SH-SY5Y (cell line): ENCODE results near the gene ANGPT4.

Experiments
- GATA2 ChIP-seq: IDR thresholded peaks from 2 replicates; pipeline ENCODE4 v1.6.1; 2011; ENCODE audit warnings: mild to moderate bottlenecking, low read depth, low read length
- GATA3 ChIP-seq: IDR thresholded peaks from 2 replicates; pipeline ENCODE4 v1.6.1; 2011; ENCODE audit warnings: low read depth, mild to moderate bottlenecking, low read length, moderate library complexity

The ANGPT4 gene

DNA sequence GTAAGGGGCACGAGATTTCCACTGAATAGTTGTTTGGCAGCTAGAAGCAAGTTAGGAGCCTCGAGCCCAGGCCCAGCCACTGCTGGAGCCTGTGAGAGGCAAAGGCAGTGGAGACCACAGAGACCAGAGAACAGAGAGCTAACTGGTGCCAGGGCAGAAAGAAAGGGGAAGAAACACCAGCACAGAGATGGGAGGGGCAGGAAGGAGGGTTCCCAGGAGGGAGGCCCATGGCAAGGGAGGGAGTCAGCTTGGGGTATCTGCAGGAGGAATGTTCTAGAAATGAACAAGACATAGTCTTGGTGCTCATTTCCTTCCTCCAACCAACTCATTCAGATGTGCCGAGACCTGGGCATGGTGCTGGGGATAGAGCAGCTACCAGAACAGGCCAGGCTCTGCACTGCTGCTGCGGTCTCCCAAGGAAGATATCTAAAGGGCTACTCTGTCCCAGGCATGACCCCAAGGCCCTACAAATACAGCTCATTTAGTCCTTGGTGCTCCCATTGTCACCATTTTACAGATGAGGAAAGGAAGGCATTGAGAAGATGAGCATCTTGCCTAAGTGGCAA is 10.7 kb downstream of the ANGPT4 start:
- no peak for TF ChIP-seq GATA3
- no peak for TF ChIP-seq GATA2

- no peak for TF ChIP-seq GATA3
- no peak for TF ChIP-seq GATA2
These were observed 12.0 kb downstream of the ANGPT4 start for GRCh38 chr20:904039-904545.

DNA sequence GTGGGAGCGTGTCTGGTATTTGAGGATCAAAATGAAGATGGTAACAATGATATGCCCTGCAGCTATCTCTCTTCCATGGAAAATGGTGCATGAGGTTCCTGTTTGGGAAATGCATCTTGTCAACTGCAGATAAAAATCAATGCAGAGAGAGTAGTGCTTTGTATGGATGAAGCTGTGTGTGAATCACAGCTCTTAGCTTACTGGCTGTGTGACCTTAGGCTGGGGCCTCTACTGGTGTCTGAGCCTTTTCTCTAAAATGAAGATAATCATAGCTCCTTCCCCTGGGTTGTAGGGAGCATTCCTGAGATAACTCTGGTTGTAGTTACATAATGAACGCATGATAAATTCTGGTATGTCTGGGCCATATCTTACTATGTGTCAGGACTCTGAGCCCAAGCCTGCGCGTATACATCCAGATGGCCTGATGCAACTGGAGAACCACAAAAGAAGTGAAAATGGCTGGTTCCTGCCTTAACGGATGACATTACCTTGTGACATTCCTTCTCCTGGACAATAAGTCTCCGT is 19.6 kb downstream of the ANGPT4 start:
- TF ChIP-seq GATA3 (no peak; the same call in 1 of the 2 replicates), GATA2 (peak; percentile 46; the same call in 1 of the 2 replicates)

GRCh38 chr20:891706-892080 is 24.4 kb downstream of the ANGPT4 start:
- TF ChIP-seq GATA3 (no peak), GATA2 (no peak)

DNA sequence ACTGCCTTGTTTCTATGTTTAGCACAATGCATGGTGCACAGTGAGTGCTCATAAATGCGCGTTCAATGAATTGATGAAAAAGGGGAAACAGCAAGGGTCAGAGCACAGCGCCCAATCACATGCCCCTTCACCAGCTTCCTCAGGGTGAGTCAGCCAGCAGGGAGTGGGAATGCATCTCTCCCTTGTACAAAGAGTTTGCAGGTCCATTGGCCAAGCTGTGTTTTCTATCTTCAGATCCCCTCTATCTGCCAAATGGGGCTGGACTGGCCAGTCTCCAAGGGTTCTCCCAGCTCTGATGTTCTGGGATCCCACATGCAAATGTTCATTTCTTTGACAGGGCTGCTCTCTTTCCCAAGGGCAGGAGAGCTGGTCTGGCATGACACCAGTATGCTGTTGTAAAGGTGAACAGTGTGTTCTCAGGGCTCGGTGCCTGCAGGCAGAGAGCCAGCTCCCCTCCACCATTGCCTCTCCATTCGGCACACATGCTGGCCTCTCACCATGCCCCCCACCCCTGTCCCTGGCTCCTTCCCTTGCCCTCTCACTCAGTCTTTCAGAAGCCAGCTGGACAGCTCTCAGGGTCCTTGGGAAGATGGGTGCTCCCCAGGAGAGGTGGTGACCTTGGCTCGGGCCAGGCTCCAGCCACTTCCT is 25.0 kb downstream of the ANGPT4 start:
- no peak for TF ChIP-seq GATA3
- TF ChIP-seq GATA2 = no peak

- TF ChIP-seq GATA3 (no peak), GATA2 (no peak)
These were observed 25.5 kb downstream of the ANGPT4 start for GRCh38 chr20:890666-891057.

- TF ChIP-seq GATA3 = no peak
- no peak for TF ChIP-seq GATA2
These were observed 26.1 kb downstream of the ANGPT4 start for GRCh38 chr20:889932-890463.

GRCh38 chr20:889106-889505 is 27.0 kb downstream of the ANGPT4 start:
- TF ChIP-seq GATA2 (no peak), GATA3 (no peak)

DNA sequence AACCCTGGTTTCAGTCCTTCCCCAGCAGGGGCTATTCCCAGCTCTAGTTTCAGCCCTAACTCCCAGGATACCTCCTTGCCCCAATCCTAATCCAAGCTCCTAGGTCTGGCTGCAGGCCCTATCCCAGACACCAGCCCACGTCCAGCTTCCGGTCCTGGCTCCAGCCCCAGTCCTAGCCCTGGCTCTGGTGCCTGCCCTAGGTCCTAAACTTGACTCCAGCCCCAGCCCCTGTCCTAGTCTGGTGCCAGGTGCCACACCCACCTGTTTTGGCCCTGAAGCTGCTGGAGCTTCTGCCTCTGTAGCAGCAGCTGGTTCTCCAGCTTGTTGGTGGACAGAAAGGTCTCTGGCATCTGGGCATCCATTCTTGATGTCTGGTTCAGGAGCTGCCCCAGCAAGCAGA is 28.1 kb downstream of the ANGPT4 start:
- TF ChIP-seq GATA3 = no peak
- TF ChIP-seq GATA2 = no peak

- TF ChIP-seq GATA2 (no peak), GATA3 (no peak)
These were observed 29.0 kb downstream of the ANGPT4 start for GRCh38 chr20:887137-887536.

- TF ChIP-seq GATA2 = no peak
These were observed 30.9 kb downstream of the ANGPT4 start for GRCh38 chr20:884983-885952.

- TF ChIP-seq GATA3 (no peak), GATA2 (no peak)
These were observed 34.4 kb downstream of the ANGPT4 start for GRCh38 chr20:881783-882144.

- no peak for TF ChIP-seq GATA3
- TF ChIP-seq GATA2 = no peak
These were observed 34.9 kb downstream of the ANGPT4 start for GRCh38 chr20:881051-881782.

- no peak for TF ChIP-seq GATA3
- no peak for TF ChIP-seq GATA2
These were observed 36.5 kb downstream of the ANGPT4 start for GRCh38 chr20:879626-880025.
